Spleen (tissue), 11 donors: ENCODE data around the gene CABLES2. TPM values are rescaled to one million over a fixed set of nuclear protein-coding genes. Genes with fewer than 3 reads are reported as not detected.

Experiments used
- DNase-seq: peaks from one replicate; pipeline ENCODE4 v3.0.0-alpha.2; 2020
- H3K27ac ChIP-seq, 8 donors: fragments of 200-600 bp; sonication (generic) in 7 of 8; 1 replicate in 4 of 8; 2 replicates in 4 of 8; pipeline versions ENCODE4 v1.5.0 to v1.8.0; 2016 to 2021; ENCODE audit warnings: inconsistent platforms in 4 of 8, mild to moderate bottlenecking in 4 of 8, moderate library complexity in 1 of 8
- H3K27me3 ChIP-seq, 7 donors: fragments of 200-600 bp; sonication (generic) in 6 of 7; replicated peaks in 1 of 7; 1 replicate in 4 of 7; 2 replicates in 3 of 7; pipeline versions ENCODE4 v1.5.0 to v1.8.0; 2016 to 2021; ENCODE audit warnings: inconsistent platforms in 3 of 7, mild to moderate bottlenecking in 1 of 7
- H3K36me3 ChIP-seq, 6 donors: fragments of 200-600 bp; sonication (generic) in 5 of 6; 1 replicate in 4 of 6; 2 replicates in 2 of 6; pipeline versions ENCODE4 v1.5.0 to v1.8.0; 2016 to 2021; ENCODE audit warnings: inconsistent platforms in 2 of 6
- H3K4me1 ChIP-seq, 6 donors: fragments of 200-600 bp; sonication (generic) in 5 of 6; 1 replicate in 3 of 6; 2 replicates in 3 of 6; pipeline versions ENCODE4 v1.5.0 to v1.8.0; 2016 to 2021; ENCODE audit warnings: inconsistent platforms in 3 of 6
- H3K4me3 ChIP-seq, 8 donors: fragments of 200-600 bp; sonication (generic) in 7 of 8; 1 replicate in 4 of 8; 2 replicates in 4 of 8; pipeline versions ENCODE4 v1.5.0 to v1.8.0; 2016 to 2021; ENCODE audit warnings: inconsistent platforms in 4 of 8, mild to moderate bottlenecking in 4 of 8, moderate library complexity in 2 of 8
- H3K9me3 ChIP-seq, 8 donors: fragments of 200-600 bp; sonication (generic) in 7 of 8; 1 replicate in 4 of 8; 2 replicates in 4 of 8; pipeline versions ENCODE4 v1.5.0 to v1.8.0; 2016 to 2021; ENCODE audit warnings: inconsistent platforms in 4 of 8
- CTCF ChIP-seq, 11 experiments: fragments of 200-600 bp in 7 of 11; fragments of 450-650 bp in 4 of 11; sonication (generic) in 4 of 11; IDR thresholded peaks in 8 of 11; conservative IDR thresholded peaks in 3 of 11; 1 replicate in 7 of 11; 2 replicates in 4 of 11; pipeline versions ENCODE4 v1.4.0 to v1.8.0; 2016 to 2021; ENCODE audit warnings: antibody characterized with exemption in 11 of 11, inconsistent platforms in 4 of 11, mild to moderate bottlenecking in 1 of 11
- POLR2A ChIP-seq, 3 donors: fragments of 450-650 bp; IDR thresholded peaks; one replicate each; pipeline ENCODE4 v1.5.1; 2017; ENCODE audit warnings: antibody characterized with exemption in 3 of 3, mild to moderate bottlenecking in 1 of 3
- POLR2AphosphoS5 ChIP-seq, 3 donors: sonication (generic); formaldehyde crosslinking; IDR thresholded peaks; one replicate each; pipeline ENCODE4 v1.5.1; 2017; ENCODE audit warnings: antibody characterized with exemption in 3 of 3
- WGBS, 5 donors: extraction: QIAGEN DNeasy Blood & Tissue Kit in 3 of 5; methylation state at CpG; one replicate each; pipeline versions ENCODE4 v1.1.5 to v1.1.7; 2013 to 2018; 5-methylcytosine and 5-hydroxymethylcytosine counted together
- intact Hi-C: fragments of 100-400 bp; cut with DNase I; formaldehyde crosslinking; loops from one replicate; pipeline ENCODE4 v1.15.0; 2023; ENCODE audit warnings: low total_unique reads
- polyA plus RNA-seq, 3 donors: library from polyadenylated mRNA; stranded (reverse); fragments of 200-250 nt; gene quantifications; one replicate each; pipeline ENCODE4 v1.2.1, GENCODE V29; 2013
- total RNA-seq, 7 donors: library from RNA; depleted of rRNA in 3 of 7; stranded (reverse); fragments of >200 nt in 3 of 7; fragmentation: NEBNext Ultra II Directional in 4 of 7; extraction: Animal tissue kit (Norgen Biotek cat#: 25700) in 4 of 7; gene quantifications; one replicate each; pipeline versions ENCODE4 v1.1.0 to v1.2.1, GENCODE V29; 2016 to 2021
- donor health status: healthy with polysubstance abuse.
- donor health status: DM: no; HTN: no; CAD: no; lungs with moderate emphysema.
- donor health status: DM: no; HTN: no; CAD: no.
- donor health status: Bipolar disorder and iron deficiency.
- donor health status: healthy.
- donor health status: DM: no; HTN: no; CAD: no.
- donor health status: DM: yes; HTN: yes; CAD: no.

The CABLES2 gene
- total and polyA plus RNA-seq, 10 donors, result 2.0 to 5.9 (median 4.0) TPM

GRCh38 chr20:62410746-62411478, 3.8 kb upstream of the CABLES2 start:
- Histone ChIP-seq H3K4me1 (peaks cover 19 to 46% (median 35%) of the 10 kb centered on the region in 6 donors), H3K36me3 (no peaks in the 10 kb centered on the region), H3K4me3 (no peak overlapping the region), H3K9me3 (no peaks in the 10 kb centered on the region), H3K27me3 (peaks cover 0 to 17% (median 0%) of the 10 kb centered on the region in 7 donors), H3K27ac (no peak overlapping the region)
- no peak for DNase-seq
- TF ChIP-seq CTCF (IDR thresholded peaks at IDR 0.05 in 8 of 11, conservative IDR thresholded peaks at IDR 0.05 in 3 of 11), result no peak
- no peak for TF ChIP-seq POLR2AphosphoS5 (IDR thresholded peaks at IDR 0.05)
- TF ChIP-seq POLR2A (IDR thresholded peaks at IDR 0.05), result no peak
- intact Hi-C loops, result no loop called here
- WGBS, 5 donors, result 75 to 92% (median 84%) methylated on average over 9 to 19 of the region's 19 CpGs

GRCh38 chr20:62409931-62410745, 3.1 kb upstream of the CABLES2 start:
- no peak for DNase-seq
- no peaks in the 10 kb centered on the region for H3K9me3 ChIP-seq

GRCh38 chr20:62409086-62409853, 2.2 kb upstream of the CABLES2 start:
- intact Hi-C loops, result no loop called here
- Histone ChIP-seq H3K4me3 (peak overlapping the region in 1 of 8 donors; percentile 49), H3K36me3 (no peaks in the 10 kb centered on the region), H3K27ac (peak overlapping the region in 1 of 8 donors; percentile 9), H3K4me1 (peaks cover 24 to 62% (median 50%) of the 10 kb centered on the region in 6 donors), H3K9me3 (no peaks in the 10 kb centered on the region), H3K27me3 (peaks cover 0 to 1% (median 0%) of the 10 kb centered on the region in 7 donors)
- TF ChIP-seq CTCF (IDR thresholded peaks at IDR 0.05 in 8 of 11, conservative IDR thresholded peaks at IDR 0.05 in 3 of 11), result no peak
- no peak for TF ChIP-seq POLR2A (IDR thresholded peaks at IDR 0.05)
- TF ChIP-seq POLR2AphosphoS5 (IDR thresholded peaks at IDR 0.05), result no peak
- no peak for DNase-seq
- WGBS, 5 donors, result 87 to 92% (median 91%) methylated on average over 9 to 12 of the region's 12 CpGs

More at GRCh38 chr20:62409931-62410745, 3.1 kb upstream of the CABLES2 start:
- no peaks in the 10 kb centered on the region for H3K36me3 ChIP-seq
- H3K27ac ChIP-seq, result peak overlapping the region in 1 of 8 donors; percentile 9
- 6 to 14% (median 8%) methylated on average over 22 to 30 of the region's 30 CpGs for WGBS, 5 donors
- H3K4me3 ChIP-seq, result peak overlapping the region in 2 of 8 donors; percentile 4 to 49
- peaks cover 0 to 10% (median 0%) of the 10 kb centered on the region in 7 donors for H3K27me3 ChIP-seq
- TF ChIP-seq POLR2AphosphoS5 (IDR thresholded peaks at IDR 0.05) (peak in 2 of 3 donors; percentile 40 to 41), CTCF (IDR thresholded peaks at IDR 0.05 in 8 of 11, conservative IDR thresholded peaks at IDR 0.05 in 3 of 11) (peak in 9 of 11 experiments; percentile 32 to 66 (median 51)), POLR2A (IDR thresholded peaks at IDR 0.05) (no peak)
- intact Hi-C loops, result no loop called here
- H3K4me1 ChIP-seq, result peaks cover 24 to 53% (median 43%) of the 10 kb centered on the region in 6 donors
